GM19351 (cell line): Measurements from ENCODE around the gene DDHD1.

Source experiments
- ATAC-seq: cut with Tn5 transposase; IDR thresholded peaks from one replicate; pipeline ENCODE4 v1.9.1; 2021; ENCODE audit warnings: mild to moderate bottlenecking, moderate library complexity; ENCODE audit not compliant: unreplicated experiment

DDHD1 gene

GRCh38 chr14:53001787-53002378, 151.2 kb downstream of the DDHD1 start:
- no peak for ATAC-seq

DNA sequence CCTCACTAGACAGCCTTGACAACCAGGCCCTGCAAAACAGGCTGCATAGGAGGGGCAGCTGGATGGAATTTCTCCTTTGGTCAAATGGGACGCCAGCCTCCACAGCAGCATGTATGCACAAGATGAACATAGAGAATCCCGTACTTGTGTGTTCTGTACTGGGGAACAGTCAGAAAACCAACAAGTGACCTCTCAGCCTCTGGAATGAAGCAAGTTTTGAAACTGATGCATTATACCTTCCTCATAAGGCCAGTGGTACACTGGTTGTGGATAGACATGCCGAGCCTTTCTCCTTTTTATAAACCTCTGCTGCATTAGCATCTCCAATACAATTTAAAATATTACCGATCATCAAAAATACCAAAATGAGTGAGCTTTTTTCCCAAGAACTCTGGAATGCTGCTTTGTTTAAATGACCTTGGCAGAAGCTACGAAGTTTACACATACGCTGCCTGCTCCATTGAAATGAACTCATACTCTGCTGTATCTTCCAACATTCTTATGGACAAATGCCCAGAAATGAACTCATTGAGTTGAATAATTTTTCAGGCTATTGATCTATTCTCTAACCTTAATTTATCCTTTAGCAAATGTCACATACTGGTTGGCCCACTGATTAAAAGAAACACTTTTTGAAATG, 154.6 kb downstream of the DDHD1 start:
- ATAC-seq, result no peak

DNA sequence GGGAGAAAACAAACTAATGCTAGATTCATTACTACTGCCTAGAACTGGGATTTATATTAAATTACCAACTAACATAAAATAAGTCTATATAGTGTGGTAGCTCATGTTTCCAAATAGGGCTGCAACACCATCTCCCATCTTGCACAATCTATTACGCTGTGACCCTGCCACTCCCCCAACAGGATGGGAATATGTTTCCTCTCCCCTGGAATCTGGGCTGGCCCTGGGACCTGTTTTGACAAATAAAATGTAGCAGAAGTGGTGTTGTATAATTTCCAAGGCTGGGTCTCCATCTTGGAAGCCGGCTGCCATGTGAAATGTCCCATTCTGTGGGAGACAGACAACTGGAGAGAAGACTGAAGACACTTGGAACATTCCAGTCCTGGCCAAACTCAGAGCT, 156.6 kb downstream of the DDHD1 start:
- ATAC-seq, result no peak

DNA sequence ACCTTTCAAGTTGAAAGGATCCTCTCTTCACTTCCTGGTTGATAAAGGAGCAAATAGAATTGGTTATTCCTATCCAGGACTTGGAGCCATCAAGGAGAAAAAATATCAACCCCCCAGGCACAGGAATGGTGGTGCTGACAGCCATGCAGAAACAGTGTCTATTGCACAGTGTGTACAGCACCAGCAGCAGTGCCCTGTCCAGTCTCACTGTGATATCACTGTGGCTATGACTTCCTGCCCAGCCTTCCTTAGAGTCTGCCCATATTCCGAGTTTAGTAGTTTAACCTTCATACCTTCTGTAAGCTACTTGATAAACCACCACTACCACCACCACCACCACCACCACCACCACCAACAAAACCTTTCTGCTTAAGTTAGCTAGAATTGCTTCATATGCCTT, 157.1 kb downstream of the DDHD1 start:
- ATAC-seq, result no peak

GRCh38 chr14:52992236-52992870, 160.8 kb downstream of the DDHD1 start:
- ATAC-seq, result no peak

DNA sequence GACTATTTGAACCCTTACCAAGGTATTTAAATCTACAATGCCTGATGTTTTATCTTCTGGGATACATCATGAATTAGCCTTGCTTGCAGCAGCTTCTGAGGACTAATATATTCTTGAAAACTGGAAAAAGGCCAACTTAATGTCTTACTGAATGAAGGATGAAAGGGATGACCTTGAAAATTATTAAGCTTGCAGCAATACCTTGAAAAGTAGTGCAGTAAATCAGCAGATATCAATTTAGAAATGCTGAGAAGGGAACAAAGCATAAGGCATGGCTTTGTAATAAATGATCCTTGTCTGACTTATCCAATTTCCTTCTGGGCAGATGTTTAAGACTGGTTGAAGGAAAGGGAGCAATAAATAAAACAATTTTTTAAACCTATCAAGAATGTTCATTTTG, 165.0 kb downstream of the DDHD1 start:
- ATAC-seq, result no peak

GRCh38 chr14:52987514-52987913, 165.6 kb downstream of the DDHD1 start:
- no peak for ATAC-seq

- ATAC-seq, result no peak
Measured at GRCh38 chr14:52987042-52987441, 166.1 kb downstream of the DDHD1 start.
